Heart right ventricle (tissue), 16 donors: ENCODE data around the gene CYGB. TPM values are rescaled to one million over a fixed set of nuclear protein-coding genes. Genes with fewer than 3 reads are reported as not detected.

Experiments
- ATAC-seq, 8 donors: fragments of 200-7000 bp; cut with Tn5 transposase; one replicate each; pipeline ENCODE4 v1.9.1; 2020; ENCODE audit warnings: mild to moderate bottlenecking in 8 of 8, moderate library complexity in 8 of 8, moderate number of reproducible peaks in 1 of 8
- DNase-seq, 2 donors: peaks; one replicate each; pipeline ENCODE4 v3.0.0-alpha.2; 2020
- H3K27ac ChIP-seq, 10 donors: fragments of 200-600 bp; sonication (generic) in 2 of 10; one replicate each; pipeline versions ENCODE4 v1.5.0 to v1.8.0; 2020 to 2022; ENCODE audit warnings: mild to moderate bottlenecking in 3 of 10
- H3K27me3 ChIP-seq, 7 donors: fragments of 200-600 bp; one replicate each; pipeline ENCODE4 v1.8.0; 2021 to 2022; ENCODE audit warnings: mild to moderate bottlenecking in 2 of 7
- H3K36me3 ChIP-seq, 9 donors: fragments of 200-600 bp; sonication (generic) in 1 of 9; one replicate each; pipeline versions ENCODE4 v1.5.0 to v1.8.0; 2020 to 2022; ENCODE audit warnings: mild to moderate bottlenecking in 2 of 9
- H3K4me1 ChIP-seq, 9 donors: fragments of 200-600 bp; sonication (generic) in 1 of 9; one replicate each; pipeline versions ENCODE4 v1.5.0 to v1.8.0; 2020 to 2022; ENCODE audit warnings: mild to moderate bottlenecking in 4 of 9
- H3K4me3 ChIP-seq, 10 donors: fragments of 200-600 bp; sonication (generic) in 2 of 10; one replicate each; pipeline versions ENCODE4 v1.5.0 to v1.8.0; 2020 to 2022; ENCODE audit warnings: mild to moderate bottlenecking in 7 of 10, moderate library complexity in 2 of 10
- H3K9me3 ChIP-seq, 11 donors: fragments of 200-600 bp in 10 of 11; sonication (generic) in 2 of 11; one replicate each; pipeline versions ENCODE4 v1.5.0 to v1.8.0; 2013 to 2022; ENCODE audit warnings: mild to moderate bottlenecking in 2 of 11, control low read depth in 1 of 11, moderate library complexity in 1 of 11
- CTCF ChIP-seq, 9 donors: fragments of 200-600 bp; sonication (generic) in 2 of 9; IDR thresholded peaks; one replicate each; pipeline versions ENCODE4 v1.5.0 to v1.8.0; 2021 to 2022; ENCODE audit warnings: antibody characterized with exemption in 9 of 9, mild to moderate bottlenecking in 5 of 9, moderate library complexity in 1 of 9
- WGBS, 2 donors: extraction: QIAGEN DNeasy Blood & Tissue Kit; methylation state at CpG; one replicate each; pipeline ENCODE4 v1.1.7; 2013; ENCODE audit warnings: inconsistent platforms in 1 of 2; 5-methylcytosine and 5-hydroxymethylcytosine counted together
- intact Hi-C, 10 donors: fragments of 100-400 bp; cut with DNase I; formaldehyde crosslinking; loops; one replicate each; pipeline versions ENCODE4 v1.11.1 to v1.14.2; 2022
- polyA plus RNA-seq, 2 donors: library from polyadenylated mRNA; stranded (reverse); fragments of 200-250 nt; gene quantifications; one replicate each; pipeline ENCODE4 v1.2.3, GENCODE V29; 2013
- total RNA-seq, 10 donors: library from RNA; stranded (reverse); fragmentation: NEBNext Ultra II Directional in 3 of 10; extraction: Animal tissue kit (Norgen Biotek cat#: 25700) in 3 of 10; gene quantifications; one replicate each; pipeline versions ENCODE4 v1.2.1 to v1.2.4, GENCODE V29; 2021 to 2023
- donor health status: Arrhythmogenic right ventricular cardiomyopathy.
- donor health status: ischemic (EF 13 %, LVEDD 7.1; RV severe dilation, severe dysfunction).
- donor health status: healthy with polysubstance abuse.
- donor health status: DM: no; HTN: yes; CAD: no.
- donor health status: DM: no; HTN: no; CAD: no.
- donor health status: ischemic (EF 25% LVEDD 6.9; RV normal size, moderate dysfunction).
- donor health status: ischemic (EF 25% LVEDD 5.7; RV mildly dilated, moderate dysfunction).
- donor health status: healthy.
- donor health status: DM: yes; HTN: yes; CAD: no.
- donor health status: Ischemic cardiomyopathy.
- donor health status: ischemic (EF 35%, LVEDD 5.7; RV mildly dilated, moderate dysfunction).
- donor health status: nonischemic (EF 11% LVEDD 7.7; RV severe dilation, severe dysfunction).
- donor health status: DM: yes; HTN: yes; CAD: no.
- donor health status: PGD.
- donor health status: ischemic (EF 29% LVEDD 5.4; RV normal size, mild dysfunction).
- donor health status: nonischemic (EF 23%, LVEDD 6.1; RV moderate dilation, normal function).

Gene CYGB
- total and polyA plus RNA-seq, 12 donors: 9.3 to 57.7 (median 21.1) TPM

GRCh38 chr17:76570877-76571471 lies 33.5 kb upstream of the CYGB start:
- H3K4me1 ChIP-seq: peaks cover 0 to 29% (median 17%) of the 10 kb centered on the region in 9 donors
- TF ChIP-seq CTCF (IDR thresholded peaks at IDR 0.05): no peak
- peaks cover 0 to 11% (median 0%) of the 10 kb centered on the region in 9 donors for H3K36me3 ChIP-seq
- no peaks in the 10 kb centered on the region for H3K9me3 ChIP-seq
- H3K27me3 ChIP-seq: no peaks in the 10 kb centered on the region
- intact Hi-C loops: no loop called here
- H3K4me3 ChIP-seq: no peak overlapping the region
- H3K27ac ChIP-seq: no peak overlapping the region
- DNase-seq (no peak), ATAC-seq (no peak)
- 93 to 97% methylated on average over 13 of the region's 13 CpGs for WGBS, 2 donors

- DNase-seq (no peak), ATAC-seq (no peak)
- intact Hi-C loops: no loop called here
- Histone ChIP-seq H3K27ac (no peak overlapping the region), H3K36me3 (peaks cover 0 to 16% (median 4%) of the 10 kb centered on the region in 9 donors), H3K9me3 (no peaks in the 10 kb centered on the region), H3K4me3 (no peak overlapping the region), H3K4me1 (peaks cover 0 to 34% (median 17%) of the 10 kb centered on the region in 9 donors), H3K27me3 (no peaks in the 10 kb centered on the region)
- 86 to 94% methylated on average over 7 of the region's 7 CpGs for whole genome bisulfite sequencing, 2 donors
- no peak for TF ChIP-seq CTCF (IDR thresholded peaks at IDR 0.05)
Measured at GRCh38 chr17:76570457-76570856, 32.9 kb upstream of the CYGB start.

- no peak for TF ChIP-seq CTCF (IDR thresholded peaks at IDR 0.05)
- intact Hi-C loops: loop anchor here in 1 of 10 donors (10.0 kb wide), 1 partner anchor 55 kb away; no protein-coding TSS in a partner anchor
- H3K36me3 ChIP-seq: peaks cover 0 to 23% (median 6%) of the 10 kb centered on the region in 9 donors
- H3K4me1 ChIP-seq: peaks cover 0 to 35% (median 17%) of the 10 kb centered on the region in 9 donors
- ATAC-seq (peak; percentile 34 to 82 (median 63)), DNase-seq (peak in 1 of 2 donors; percentile 42)
- H3K9me3 ChIP-seq: no peaks in the 10 kb centered on the region
- H3K27me3 ChIP-seq: no peaks in the 10 kb centered on the region
- H3K27ac ChIP-seq: no peak overlapping the region
- H3K4me3 ChIP-seq: no peak overlapping the region
- WGBS, 2 donors: 64% methylated on average over 18 of the region's 18 CpGs
Measured at GRCh38 chr17:76569607-76570279, 32.2 kb upstream of the CYGB start.

- Histone ChIP-seq H3K4me3 (no peak overlapping the region), H3K27me3 (no peaks in the 10 kb centered on the region), H3K4me1 (peaks cover 0 to 35% (median 17%) of the 10 kb centered on the region in 9 donors), H3K27ac (no peak overlapping the region), H3K36me3 (peaks cover 0 to 31% (median 6%) of the 10 kb centered on the region in 9 donors), H3K9me3 (no peaks in the 10 kb centered on the region)
- peak in 1 of 8 donors; percentile 19 for ATAC-seq
- TF ChIP-seq CTCF (IDR thresholded peaks at IDR 0.05): no peak
- DNase-seq: no peak
- WGBS, 2 donors: 35 to 44% methylated on average over 18 to 19 of the region's 19 CpGs
- intact Hi-C loops: loop anchor here in 1 of 10 donors (10.0 kb wide), 1 partner anchor 56 kb away; no protein-coding TSS in a partner anchor
Measured at GRCh38 chr17:76568811-76569221, 31.3 kb upstream of the CYGB start.
